GM15510 (cell line): ENCODE data around the gene KIF5A.

ENCODE experiments used
- POLR2A ChIP-seq: IDR thresholded peaks from 3 replicates; pipeline ENCODE4 v1.6.1; 2011; ENCODE audit warnings: borderline replicate concordance; ENCODE audit not compliant: insufficient read length; ENCODE audit errors: extremely low read depth

KIF5A gene

DNA sequence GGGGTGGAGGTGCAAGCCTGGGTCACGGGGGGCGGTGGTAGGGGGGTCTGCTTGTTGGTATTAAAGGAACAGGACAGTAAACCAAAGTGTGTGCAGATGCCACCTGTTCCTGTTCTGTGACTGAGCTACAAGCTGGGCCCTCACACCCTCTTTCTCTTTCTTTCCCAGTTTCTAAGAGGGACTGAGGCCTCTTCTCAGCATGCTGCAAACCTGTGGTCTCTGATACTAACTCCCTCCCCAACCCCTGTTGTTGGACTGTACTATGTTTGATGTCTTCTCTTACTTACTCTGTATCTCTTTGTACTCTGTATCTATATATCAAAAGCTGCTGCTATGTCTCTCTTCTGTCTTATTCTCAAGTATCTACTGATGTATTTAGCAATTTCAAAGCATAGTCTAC lies 34.2 kb downstream of the KIF5A start:
- no peak for TF ChIP-seq POLR2A

DNA sequence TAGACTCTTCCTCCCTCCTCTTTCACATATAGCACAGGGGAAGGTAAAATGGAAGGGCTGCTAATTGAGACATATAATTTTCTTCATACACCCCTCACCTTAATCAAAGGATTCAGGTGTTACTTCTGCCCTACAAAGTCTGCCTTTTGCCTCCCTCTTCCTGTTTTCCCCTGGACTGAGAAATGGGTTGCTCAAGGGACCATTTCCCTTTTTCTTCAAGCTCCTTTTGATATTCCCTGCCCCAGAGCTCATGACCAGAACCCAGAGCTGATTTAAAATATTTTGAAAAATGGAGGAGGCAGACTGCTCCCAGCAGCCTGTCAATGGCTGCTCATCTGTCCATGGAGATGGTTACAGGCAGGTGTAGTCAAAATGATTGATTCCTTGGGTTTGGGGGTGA lies 34.8 kb downstream of the KIF5A start:
- TF ChIP-seq POLR2A: no peak

DNA sequence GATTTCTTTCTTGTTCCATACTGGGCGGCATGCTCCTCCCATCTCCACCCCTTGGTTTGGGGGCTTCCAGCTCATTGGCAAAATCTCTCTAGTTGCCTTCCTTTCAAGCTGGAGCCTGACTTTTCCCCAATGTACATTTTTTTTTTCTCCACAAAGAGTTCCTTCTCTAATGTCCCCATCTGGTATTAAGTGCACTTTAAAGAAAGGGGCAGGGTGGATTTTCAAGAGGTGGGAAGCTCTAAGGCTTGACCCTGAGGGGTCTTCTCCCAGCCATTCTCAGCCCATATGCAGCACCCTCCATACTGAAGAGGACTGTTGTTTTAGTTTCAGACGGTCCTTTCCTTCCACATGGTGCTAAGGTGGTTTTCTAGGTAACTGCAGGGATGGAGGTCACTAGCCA lies 35.3 kb downstream of the KIF5A start:
- no peak for TF ChIP-seq POLR2A

DNA sequence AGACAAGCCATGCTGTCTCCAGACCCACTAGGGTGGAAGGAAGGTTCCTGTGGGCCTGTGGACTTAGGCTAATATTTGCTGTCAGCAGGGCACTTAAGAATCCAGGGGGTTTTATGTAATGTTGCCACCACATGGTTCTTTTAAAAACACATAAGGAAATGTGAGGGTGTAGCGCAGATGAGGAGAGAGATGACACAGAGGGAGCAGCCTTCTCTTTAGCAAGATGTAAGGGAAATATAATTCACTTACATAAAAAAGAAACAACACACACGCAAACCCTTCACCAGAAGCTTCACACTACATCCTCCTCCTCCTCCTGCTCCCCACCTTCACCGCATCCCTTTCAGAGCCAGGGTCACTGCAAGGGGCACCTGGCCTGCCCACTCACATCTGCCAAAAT lies 36.3 kb downstream of the KIF5A start:
- no peak for TF ChIP-seq POLR2A

DNA sequence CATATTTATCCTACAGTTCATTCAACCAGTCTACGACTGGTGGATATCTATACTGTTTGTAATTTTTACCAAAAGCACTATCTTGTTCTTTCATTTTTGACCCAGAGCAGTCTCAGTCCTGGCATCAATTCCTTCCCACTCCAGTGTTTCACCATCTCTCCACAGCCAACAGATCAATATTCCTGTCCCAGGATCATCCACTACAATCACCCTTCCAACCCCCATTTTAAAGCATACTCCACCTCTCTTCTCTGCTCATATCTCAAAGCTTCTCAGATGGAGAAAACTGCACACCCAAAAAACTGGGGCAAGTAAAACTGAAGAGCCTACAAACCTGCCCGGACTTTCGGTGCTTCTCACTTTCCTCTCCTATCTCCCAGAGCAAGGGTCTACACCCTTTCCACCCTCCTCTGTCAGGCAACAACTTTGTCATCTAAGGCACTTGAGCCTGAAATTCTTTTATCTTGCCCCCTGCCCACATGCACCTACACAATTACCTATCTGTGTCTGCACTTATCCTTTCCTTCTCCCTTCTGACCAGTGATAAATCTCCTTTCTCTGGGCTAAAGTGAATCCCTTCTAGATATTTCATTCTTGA lies 37.1 kb downstream of the KIF5A start:
- TF ChIP-seq POLR2A: no peak

DNA sequence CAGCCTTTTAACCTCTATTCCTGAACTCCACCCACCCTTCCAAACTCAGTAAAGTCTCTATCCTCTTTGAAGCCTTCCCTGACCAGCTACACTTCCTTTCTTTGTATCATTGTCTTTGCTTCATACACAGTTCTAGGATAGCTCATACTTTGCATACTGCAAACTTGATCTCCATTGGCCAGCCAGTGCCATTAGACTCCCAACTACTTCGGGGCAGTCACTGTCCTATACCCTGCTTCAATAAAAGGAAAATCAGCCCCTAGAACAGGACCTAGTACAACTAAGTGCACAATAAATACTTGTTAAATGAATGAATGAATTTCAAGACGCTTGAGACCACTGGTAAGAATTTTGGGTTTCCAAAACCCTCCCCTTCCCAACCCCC lies 40.6 kb downstream of the KIF5A start:
- TF ChIP-seq POLR2A: no peak

DNA sequence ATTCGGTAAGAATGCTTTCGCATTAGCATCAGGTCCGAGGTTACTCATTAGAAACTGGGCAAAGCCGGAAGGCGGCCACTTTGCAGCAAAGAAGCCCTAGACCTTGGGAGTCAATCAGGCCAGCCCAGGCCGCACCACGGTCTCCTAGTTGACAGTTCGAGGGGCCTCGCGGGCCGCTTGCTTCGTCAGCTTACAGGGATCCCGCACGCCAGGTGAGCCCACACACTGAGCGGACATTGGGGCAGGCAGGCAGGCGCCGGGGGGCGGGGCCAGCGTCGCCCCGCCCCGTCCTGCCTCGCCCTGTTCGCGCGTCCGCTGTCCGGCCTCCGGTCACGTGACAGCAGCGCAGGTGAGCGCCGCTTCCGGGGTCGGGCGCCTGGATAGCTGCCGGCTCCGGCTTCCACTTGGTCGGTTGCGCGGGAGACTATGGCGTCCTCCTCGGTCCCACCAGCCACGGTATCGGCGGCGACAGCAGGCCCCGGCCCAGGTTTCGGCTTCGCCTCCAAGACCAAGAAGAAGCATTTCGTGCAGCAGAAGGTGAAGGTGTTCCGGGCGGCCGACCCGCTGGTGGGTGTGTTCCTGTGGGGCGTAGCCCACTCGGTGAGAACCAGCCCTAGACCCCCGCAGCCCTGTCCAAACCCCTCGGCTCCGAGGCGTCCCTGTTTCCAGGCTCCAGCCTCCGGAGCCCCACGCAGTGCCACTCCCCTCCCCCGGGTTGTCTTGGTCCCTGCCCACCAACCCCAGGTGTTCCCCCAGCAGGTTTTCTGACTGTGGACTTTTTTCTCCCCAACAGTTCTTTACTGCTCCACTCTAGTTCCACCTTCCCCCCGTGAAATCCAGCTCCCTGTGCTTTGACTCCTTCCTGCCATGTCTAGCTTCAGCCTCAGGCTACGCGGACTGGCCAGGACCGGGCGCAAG lies 41.3 kb downstream of the KIF5A start, which contains the start of gene PIP4K2C:
TSS of gene PIP4K2C (plus strand) at position 329 of the 918 bp plus-strand sequence. CDS start at position 427, 98 bp downstream.
- peak; percentile 86 for TF ChIP-seq POLR2A

DNA sequence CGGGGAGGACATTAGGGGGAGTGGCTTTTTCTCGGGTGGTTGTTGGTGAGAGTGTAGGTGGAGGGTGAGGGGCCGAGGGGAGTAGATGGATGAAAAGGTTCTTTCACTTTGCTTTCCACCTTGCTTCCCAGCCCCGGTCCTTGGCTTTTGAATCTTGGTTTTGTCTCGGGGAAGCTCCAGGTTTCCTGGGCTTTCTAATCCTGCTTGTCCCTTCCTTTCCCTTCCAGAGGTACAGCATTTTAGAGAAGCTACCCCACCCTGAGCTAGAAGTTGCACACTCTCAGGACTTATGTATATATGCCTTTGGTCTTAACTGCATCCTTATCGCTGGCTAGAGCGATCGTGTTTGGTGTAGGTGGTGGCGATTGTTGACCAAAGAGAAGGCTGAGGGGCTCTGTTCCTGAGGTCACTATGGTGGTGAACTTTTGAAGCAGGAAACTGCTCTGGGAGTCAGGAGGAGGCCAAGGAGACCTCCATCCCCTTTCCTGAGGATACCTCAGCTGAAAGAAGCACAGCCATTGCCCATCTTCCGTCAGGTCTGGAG lies 42.0 kb downstream of the KIF5A start:
- no peak for TF ChIP-seq POLR2A

DNA sequence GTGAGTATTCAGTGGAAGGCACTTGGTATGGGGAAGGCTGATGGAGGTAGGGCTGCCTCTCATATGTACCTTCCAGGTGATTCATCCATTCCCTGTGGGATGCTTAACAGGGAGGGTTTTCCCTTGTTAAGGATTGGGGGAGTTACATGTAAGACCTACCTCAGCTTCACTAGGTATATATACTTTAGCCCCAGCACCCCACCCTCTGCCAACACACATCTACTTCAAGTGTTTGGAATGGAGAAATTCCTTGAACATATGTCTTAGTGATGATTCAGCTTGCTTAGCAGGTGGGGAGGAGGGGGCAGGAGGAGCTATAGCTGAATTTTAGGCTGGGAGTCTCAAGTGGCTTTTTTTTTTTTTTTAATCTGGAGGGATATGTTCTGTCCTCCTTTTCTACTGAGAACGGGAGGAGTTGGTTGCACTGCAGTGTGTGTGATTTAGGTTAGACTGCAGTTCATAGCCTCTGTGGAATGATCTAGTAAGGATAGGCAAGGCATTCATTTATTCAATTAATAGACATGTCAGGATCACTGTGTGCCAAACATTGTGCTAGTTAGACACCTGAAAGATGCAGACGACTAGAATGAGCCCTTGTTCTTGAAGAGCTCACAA lies 42.8 kb downstream of the KIF5A start:
- no peak for TF ChIP-seq POLR2A

DNA sequence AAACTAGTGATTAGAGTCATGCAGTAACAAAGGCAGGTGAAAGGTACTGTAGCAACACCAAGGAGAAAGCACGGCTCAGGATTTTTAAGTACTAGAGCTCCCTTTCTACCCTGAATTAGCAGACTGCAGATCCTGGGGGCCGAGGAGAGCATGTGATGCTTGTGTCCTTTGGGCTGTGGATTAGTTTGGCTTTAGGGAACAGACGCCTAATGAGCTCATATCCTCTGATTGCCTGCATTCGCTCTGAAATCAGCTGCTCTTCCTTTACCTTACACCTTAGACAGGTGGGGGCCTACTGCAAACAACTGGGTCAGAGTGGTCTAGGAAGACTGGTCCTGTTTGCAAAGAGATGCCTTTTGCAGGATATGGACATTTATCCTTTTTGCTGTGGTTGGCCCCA lies 43.3 kb downstream of the KIF5A start:
- no peak for TF ChIP-seq POLR2A

DNA sequence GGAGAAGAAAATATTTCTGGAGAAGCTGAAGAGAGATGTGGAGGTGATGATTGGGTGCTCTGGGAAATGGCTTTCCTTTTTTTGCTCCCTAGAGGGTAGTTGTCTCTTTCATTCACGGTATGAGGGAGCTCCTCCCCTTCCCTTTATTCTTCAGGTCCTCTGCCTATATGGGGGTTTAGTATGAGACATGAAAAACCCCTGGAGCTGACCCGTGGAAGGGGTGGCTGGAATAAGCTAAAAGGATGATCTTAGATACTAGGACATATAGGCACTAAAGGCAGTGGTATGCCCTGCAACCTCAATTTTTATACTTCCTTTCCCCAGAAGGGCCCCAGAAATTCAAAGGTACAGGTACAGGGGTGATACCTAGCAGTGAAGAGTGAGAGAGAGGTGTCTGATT lies 50.6 kb downstream of the KIF5A start:
- TF ChIP-seq POLR2A: no peak

DNA sequence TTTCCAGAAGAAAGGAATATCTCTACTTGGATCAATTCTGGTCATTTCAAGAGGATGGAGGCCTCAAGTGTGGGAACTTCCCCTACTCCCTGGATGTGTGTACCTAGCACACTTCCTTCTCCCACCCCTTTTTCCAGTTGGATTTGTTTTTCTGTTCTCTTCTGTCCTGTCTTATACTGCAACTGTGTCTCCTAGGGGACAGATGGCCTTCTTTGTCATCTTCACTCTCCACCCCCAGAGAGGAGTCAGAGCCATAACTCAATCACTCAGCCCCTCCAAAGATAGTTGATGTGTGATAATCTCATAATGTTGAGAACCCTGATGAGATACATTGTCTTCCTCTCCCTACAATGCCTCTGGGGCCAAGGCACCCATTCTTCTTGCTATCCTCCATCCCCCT lies 52.7 kb downstream of the KIF5A start:
- no peak for TF ChIP-seq POLR2A

DNA sequence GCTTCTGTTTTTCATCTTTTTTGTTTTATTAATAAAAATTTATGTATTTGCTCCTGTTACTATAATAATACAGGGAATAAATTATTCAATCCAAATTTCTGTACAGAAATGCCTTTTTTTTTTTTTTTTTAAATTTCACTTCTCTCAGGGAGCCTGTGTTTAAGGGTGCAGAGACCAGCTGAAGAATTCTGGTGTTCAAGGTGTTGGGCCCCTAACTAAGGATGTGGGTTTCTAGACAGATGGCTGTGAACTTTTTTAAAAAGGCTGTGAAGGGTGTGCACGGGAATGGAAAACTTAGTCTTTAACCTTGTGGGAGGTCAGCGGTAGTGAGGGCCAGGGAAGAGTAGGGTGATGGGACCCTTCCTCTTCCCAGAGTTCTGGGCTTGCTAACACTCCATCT lies 53.5 kb downstream of the KIF5A start:
- no peak for TF ChIP-seq POLR2A

DNA sequence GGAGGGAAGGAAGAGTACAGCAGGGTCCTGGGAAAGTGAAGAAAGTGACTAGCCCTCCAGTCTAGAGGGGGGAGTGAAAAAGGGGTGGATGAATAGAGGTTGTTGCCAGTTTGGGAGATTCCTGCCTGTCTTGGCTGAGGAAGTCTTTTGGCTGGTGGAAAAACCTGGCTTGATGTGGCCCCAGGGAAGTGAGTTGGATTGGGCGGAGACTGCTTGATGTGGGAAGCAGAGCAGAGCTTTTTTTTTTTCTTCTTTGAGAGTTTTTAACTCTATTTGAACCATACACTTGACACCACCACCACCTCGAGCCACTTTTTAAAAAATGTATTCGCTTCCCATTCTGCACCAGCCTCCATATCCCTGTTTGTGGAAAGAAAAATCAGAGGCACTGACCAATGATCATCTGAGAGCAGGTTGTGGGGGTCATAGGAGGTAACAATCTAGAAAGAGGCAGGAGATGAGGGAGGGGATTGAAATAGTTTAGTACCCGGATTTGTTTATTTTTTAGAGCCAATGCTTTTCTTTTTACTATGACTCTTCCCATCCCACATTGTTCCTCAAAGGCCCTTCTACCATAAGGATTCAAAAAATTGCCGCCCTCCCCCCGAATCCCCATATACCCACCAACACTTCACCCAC lies 54.1 kb downstream of the KIF5A start:
- TF ChIP-seq POLR2A: no peak
